Motor neuron (in vitro differentiated cells): ENCODE measurements around the gene SCN1B. TPM values are rescaled to one million over a fixed set of nuclear protein-coding genes. Genes with fewer than 3 reads are reported as not detected.

Experiments
- ATAC-seq, 8 experiments: fragments of 200-7000 bp; cut with Tn5 transposase; replicated peaks in 6 of 8; 2 replicates each; pipeline ENCODE4 v1.8.0; 2021; ENCODE audit warnings: mild to moderate bottlenecking in 8 of 8, moderate library complexity in 8 of 8
- H3K27ac ChIP-seq, 2 donors: fragments of 250-450 bp; sonication (Bioruptor Pico); 2 replicates each; pipeline ENCODE4 v1.9.0; 2021; ENCODE audit warnings: antibody characterized with exemption in 2 of 2, mild to moderate bottlenecking in 2 of 2, moderate library complexity in 1 of 2
- H3K4me1 ChIP-seq, 2 donors: fragments of 250-450 bp; sonication (Bioruptor Pico); replicated peaks in 1 of 2; 2 replicates each; pipeline ENCODE4 v1.6.1; 2021; ENCODE audit warnings: antibody characterized with exemption in 2 of 2, mild to moderate bottlenecking in 2 of 2, moderate library complexity in 1 of 2
- H3K4me3 ChIP-seq, 5 donors: fragments of 250-450 bp; sonication (Bioruptor Pico); 2 replicates each; pipeline ENCODE4 v1.9.0; 2021; ENCODE audit warnings: antibody characterized with exemption in 5 of 5, mild to moderate bottlenecking in 5 of 5, moderate library complexity in 4 of 5
- WGBS, 10 experiments: fragments of 450-650 bp; shearing (Covaris generic); methylation state at CpG; one replicate each; pipeline ENCODE4 v1.0.0; 2022; 5-methylcytosine and 5-hydroxymethylcytosine counted together
- in situ Hi-C, 9 experiments: fragments of 400-800 bp; cut with MboI; loops; one replicate each; pipeline ENCODE4 v1.15.0; 2021; ENCODE audit warnings: low sequenced_read_pairs in 9 of 9, low pct_unique_long_range_greater_than_20kb in 2 of 9; ENCODE audit not compliant: unreplicated experiment in 9 of 9
- total RNA-seq, 8 experiments: library from RNA; unstranded; fragments of 300-600 nt; gene quantifications; 2 replicates each; pipeline versions ENCODE4 v1.2.3 to v1.2.4, GENCODE V29; 2022

The SCN1B gene
- total RNA-seq, 8 experiments from 2014 or later: 0.65 to 7.0 (median 2.1) TPM

GRCh38 chr19:35073516-35073915 lies 43.2 kb downstream of the SCN1B start:
- H3K4me1 ChIP-seq: peaks cover 0 to 2% of the 10 kb centered on the region in 2 donors
- no peak overlapping the region for H3K4me3 ChIP-seq
- in situ Hi-C loops: loop anchor here in 1 of 9 experiments (25.0 kb wide), 1 partner anchor 189 kb away; the partner anchor contains the start of gene USF2
- WGBS, 10 experiments: 67% methylated on average over 3 of the region's 10 CpGs; no CpG with 5 or more reads in 9 of the 10 experiments
- ATAC-seq: no peak
- H3K27ac ChIP-seq: no peak overlapping the region

GRCh38 chr19:35073941-35074340 lies 43.7 kb downstream of the SCN1B start:
- Histone ChIP-seq H3K27ac (no peak overlapping the region), H3K4me1 (no peaks in the 10 kb centered on the region), H3K4me3 (no peak overlapping the region)
- 60 to 70% methylated on average over 2 to 3 of the region's 8 CpGs; no CpG with 5 or more reads in 8 of the 10 experiments for WGBS, 10 experiments
- ATAC-seq: no peak
- in situ Hi-C loops: loop anchor here in 1 of 9 experiments (25.0 kb wide), 1 partner anchor 188 kb away; the partner anchor contains the start of gene USF2

DNA sequence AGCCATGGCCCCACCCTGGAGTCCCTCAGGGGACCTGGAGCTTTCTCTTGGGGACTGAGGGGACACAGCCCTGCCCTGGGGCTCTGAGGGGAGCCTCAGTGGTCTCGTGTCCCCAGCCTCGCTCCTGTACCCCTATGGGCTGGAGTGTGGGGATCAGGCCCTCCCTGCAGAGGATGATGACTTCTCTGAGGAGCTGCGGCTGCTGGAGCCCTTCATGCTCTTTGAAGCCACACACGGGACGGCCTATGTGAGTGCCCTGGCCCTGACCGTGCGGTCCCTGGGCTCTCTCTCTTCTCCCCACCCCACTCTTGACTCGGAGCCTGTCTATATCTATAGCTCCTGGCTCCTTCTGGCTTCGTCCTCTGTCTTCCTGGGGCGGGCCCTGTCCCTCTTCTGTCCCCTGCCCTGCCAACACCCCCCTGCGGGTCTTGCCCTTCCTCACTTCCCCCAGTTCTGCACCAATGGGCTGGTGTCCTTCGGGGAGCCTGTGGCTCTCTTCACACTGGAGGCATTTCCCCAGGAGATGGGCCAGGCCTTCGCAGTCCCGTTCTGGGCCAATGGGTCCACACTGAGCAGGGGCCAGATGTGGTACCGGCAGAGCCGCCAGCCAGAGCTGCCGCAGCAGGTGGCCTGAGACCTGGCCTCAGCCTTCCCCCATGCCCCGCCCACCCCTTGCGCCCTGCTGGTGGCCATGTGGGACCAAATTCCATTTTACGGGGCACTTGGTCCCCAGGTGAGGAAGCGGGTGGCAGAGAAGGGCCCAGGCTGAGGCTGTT lies 44.3 kb downstream of the SCN1B start:
- Histone ChIP-seq H3K27ac (no peak overlapping the region), H3K4me3 (no peak overlapping the region), H3K4me1 (no peaks in the 10 kb centered on the region)
- WGBS, 10 experiments: 40 to 100% (median 80%) methylated on average over 1 to 3 of the region's 21 CpGs; no CpG with 5 or more reads in 5 of the 10 experiments
- in situ Hi-C loops: loop anchor here in 1 of 9 experiments (25.0 kb wide), 1 partner anchor 188 kb away; the partner anchor contains the start of gene USF2
- ATAC-seq: no peak

DNA sequence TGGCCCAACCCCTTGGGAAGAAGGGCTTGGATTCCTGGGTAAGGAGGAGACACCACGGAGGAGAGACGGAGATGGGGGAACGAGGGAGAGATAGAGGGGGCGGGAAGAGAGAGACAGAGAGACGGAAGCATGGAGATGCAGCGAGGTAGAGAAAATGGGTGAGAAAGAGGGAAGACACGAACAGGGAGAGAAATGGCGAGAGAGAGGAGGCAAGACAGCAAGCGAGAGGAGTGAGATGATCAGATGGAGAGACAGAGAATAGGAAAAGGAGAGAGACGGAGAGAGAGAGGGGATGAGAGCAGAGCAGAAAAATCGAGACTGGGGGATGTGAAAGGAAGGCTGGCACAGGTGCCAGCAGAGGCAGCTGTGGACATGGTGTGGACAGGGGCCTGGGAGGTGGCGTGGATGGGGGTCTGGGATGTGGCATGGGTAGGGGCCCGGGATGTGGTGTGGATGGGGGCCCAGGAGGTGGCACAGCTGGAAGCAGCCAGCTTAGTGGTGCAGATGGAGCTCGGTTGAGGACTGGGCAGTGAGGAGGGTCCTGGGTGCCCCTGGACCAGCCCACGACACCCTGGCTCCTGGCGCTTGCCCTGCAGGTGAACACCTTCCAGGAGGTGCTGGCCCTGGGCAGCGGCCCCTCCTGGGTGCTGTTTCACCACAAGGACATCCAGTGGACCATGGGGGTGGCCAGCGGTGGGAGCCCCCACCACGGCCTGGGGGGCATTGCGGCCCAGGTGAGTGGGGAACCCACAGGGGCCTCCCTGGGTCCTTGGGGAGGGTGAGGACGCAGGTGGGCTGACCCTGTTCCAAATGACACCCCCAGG lies 45.1 kb downstream of the SCN1B start:
- WGBS, 10 experiments: 38 to 80% (median 76%) methylated on average over 2 to 16 of the region's 21 CpGs; no CpG with 5 or more reads in 3 of the 10 experiments
- Histone ChIP-seq H3K4me1 (no peaks in the 10 kb centered on the region), H3K27ac (no peak overlapping the region), H3K4me3 (no peak overlapping the region)
- ATAC-seq: no peak
- in situ Hi-C loops: no loop called here

- Histone ChIP-seq H3K4me1 (no peaks in the 10 kb centered on the region), H3K4me3 (no peak overlapping the region), H3K27ac (no peak overlapping the region)
- 0 to 66% (median 50%) methylated on average over 1 to 4 of the region's 6 CpGs; no CpG with 5 or more reads in 5 of the 10 experiments for WGBS, 10 experiments
- in situ Hi-C loops: no loop called here
- ATAC-seq: no peak
These were observed 45.7 kb downstream of the SCN1B start for GRCh38 chr19:35076026-35076370.

DNA sequence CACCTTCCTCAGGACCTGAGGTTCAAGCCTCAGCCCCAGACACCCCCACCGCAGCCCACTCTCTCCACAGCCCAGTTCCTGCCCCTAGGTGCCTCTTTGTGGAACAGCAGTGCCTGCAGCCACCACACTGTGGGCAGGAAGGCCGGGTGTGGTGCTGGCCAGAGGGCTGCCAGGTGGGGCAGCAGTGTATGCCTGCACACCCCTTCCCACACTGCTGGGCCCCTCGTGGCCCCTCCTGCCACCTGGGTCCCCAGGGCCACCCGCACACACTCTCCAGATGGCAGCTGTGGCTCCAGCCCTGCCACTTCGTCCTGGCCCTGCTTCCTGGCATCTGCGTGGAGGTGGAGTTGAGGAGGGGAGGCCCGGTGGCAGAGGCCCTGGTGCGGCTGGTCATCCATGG lies 46.4 kb downstream of the SCN1B start:
- H3K27ac ChIP-seq: no peak overlapping the region
- in situ Hi-C loops: no loop called here
- no peak for ATAC-seq
- no peak overlapping the region for H3K4me3 ChIP-seq
- no peaks in the 10 kb centered on the region for H3K4me1 ChIP-seq
- 17 to 100% (median 70%) methylated on average over 1 to 2 of the region's 8 CpGs; no CpG with 5 or more reads in 6 of the 10 experiments for WGBS, 10 experiments

GRCh38 chr19:35077411-35078223 lies 47.3 kb downstream of the SCN1B start:
- no peak for ATAC-seq
- WGBS, 10 experiments: 0 to 100% (median 81%) methylated on average over 1 to 12 of the region's 17 CpGs; no CpG with 5 or more reads in 2 of the 10 experiments
- Histone ChIP-seq H3K4me3 (no peak overlapping the region), H3K27ac (no peak overlapping the region), H3K4me1 (no peaks in the 10 kb centered on the region)
- in situ Hi-C loops: no loop called here

DNA sequence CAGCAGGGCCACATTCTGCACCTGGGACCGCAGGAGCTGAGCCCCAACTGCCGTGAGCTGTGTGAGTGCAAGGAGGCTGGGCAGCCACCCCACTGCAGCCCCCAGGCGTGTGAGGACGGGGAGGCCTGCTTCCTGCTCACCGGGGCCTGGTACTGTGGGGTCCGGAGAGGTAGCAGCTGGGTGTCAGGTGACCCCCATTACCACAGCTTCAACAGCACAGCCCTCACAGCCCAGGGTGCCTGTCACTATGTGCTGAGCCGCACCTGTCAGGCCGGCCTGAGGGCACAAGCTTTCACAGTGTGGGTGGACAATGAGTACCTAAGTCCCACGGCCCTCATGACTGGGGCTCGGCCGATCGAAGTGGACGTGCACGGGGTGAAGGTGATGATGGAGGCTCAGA lies 49.6 kb downstream of the SCN1B start:
- 40 to 100% (median 90%) methylated on average over 1 to 2 of the region's 14 CpGs; no CpG with 5 or more reads in 7 of the 10 experiments for WGBS, 10 experiments
- Histone ChIP-seq H3K4me1 (no peaks in the 10 kb centered on the region), H3K4me3 (no peak overlapping the region), H3K27ac (no peak overlapping the region)
- ATAC-seq: no peak
- in situ Hi-C loops: no loop called here

DNA sequence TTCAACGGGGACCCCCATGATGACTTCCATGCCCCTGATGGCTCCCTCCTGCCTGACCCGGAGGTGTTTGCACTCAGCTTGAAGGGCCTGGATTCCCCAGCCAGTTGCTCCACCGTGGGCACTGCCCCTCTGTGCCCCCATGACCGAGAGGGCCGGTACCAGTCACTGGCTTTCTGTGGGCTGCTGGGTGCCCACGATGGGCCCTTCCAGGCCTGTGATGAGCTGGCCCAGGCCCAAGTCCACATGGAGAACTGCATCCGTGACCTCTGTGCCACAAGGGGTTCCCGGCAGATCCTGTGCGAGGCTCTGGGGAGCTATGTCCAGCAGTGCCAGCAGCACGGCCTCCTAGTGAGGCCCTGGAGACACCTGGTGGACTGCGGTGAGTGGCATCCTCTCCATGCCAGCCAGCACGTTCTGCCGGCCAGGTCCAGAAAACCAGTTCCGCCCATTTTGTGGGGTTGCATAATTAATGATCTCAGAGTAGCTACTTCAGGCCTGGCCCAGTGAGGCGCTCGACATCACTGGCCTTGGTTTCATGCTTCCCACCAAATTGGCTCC lies 50.4 kb downstream of the SCN1B start:
- no peak overlapping the region for H3K4me3 ChIP-seq
- H3K27ac ChIP-seq: no peak overlapping the region
- no peaks in the 10 kb centered on the region for H3K4me1 ChIP-seq
- WGBS, 10 experiments: 40 to 100% (median 78%) methylated on average over 1 to 7 of the region's 16 CpGs; no CpG with 5 or more reads in 2 of the 10 experiments
- in situ Hi-C loops: no loop called here
- ATAC-seq: no peak

DNA sequence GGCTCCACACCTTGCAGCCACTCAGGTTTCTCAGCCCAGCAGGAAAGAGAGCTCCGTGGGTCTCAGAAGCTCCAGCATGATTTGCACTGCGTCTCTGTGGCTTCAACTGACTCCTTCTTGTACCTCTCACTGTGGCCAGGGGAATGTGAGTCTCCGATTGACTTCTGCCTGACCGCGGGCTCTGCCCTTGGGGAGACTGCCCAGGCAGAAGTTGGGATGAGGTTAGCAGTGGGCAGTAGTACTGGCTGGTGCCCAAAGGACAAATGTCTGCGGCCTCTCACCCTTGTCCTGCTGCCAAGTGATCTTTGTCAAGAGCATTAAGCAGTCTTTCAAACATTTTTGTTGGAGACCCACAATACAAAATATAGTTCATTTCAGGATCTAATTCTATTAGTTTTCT lies 50.9 kb downstream of the SCN1B start:
- no peak for ATAC-seq
- no peak overlapping the region for H3K27ac ChIP-seq
- 75 to 100% (median 89%) methylated on average over 1 to 5 of the region's 6 CpGs; no CpG with 5 or more reads in 4 of the 10 experiments for WGBS, 10 experiments
- H3K4me1 ChIP-seq: no peaks in the 10 kb centered on the region
- in situ Hi-C loops: no loop called here
- H3K4me3 ChIP-seq: no peak overlapping the region

- ATAC-seq: no peak
- H3K27ac ChIP-seq: no peak overlapping the region
- no peak overlapping the region for H3K4me3 ChIP-seq
- in situ Hi-C loops: no loop called here
- no peaks in the 10 kb centered on the region for H3K4me1 ChIP-seq
- WGBS, 10 experiments: 0 to 93% (median 72%) methylated on average over 1 to 7 of the region's 15 CpGs; no CpG with 5 or more reads in 4 of the 10 experiments
These were observed 53.6 kb downstream of the SCN1B start for GRCh38 chr19:35083691-35084508.

DNA sequence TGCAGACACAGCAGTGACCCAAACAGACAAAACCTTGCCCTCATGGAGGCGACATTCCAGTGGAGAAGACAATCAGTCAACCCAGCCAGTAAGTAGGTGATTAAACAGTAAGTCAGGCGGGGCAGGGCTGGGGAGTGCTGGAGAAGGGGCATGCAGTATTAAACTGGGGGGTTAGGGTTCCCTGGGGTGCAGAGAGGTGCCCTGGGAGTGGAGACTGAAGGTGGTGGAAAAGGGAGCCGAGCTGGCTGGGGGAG lies 54.2 kb downstream of the SCN1B start:
- in situ Hi-C loops: no loop called here
- no CpG with 5 or more reads among the region's 3 CpGs for WGBS, 10 experiments
- H3K4me3 ChIP-seq: no peak overlapping the region
- no peak for ATAC-seq
- no peak overlapping the region for H3K27ac ChIP-seq
- no peaks in the 10 kb centered on the region for H3K4me1 ChIP-seq
